HG03520 (cell line): ENCODE measurements around the gene UTP11.

Experiments used
- ATAC-seq: cut with Tn5 transposase; IDR thresholded peaks from one replicate; pipeline ENCODE4 v1.9.1; 2021; ENCODE audit warnings: mild to moderate bottlenecking, moderate library complexity; ENCODE audit not compliant: unreplicated experiment

Gene UTP11

GRCh38 chr1:38003261-38004250 is 9.0 kb upstream of the UTP11 start:
- ATAC-seq = no peak

GRCh38 chr1:38004284-38005108 is 8.0 kb upstream of the UTP11 start:
- ATAC-seq = no peak

- ATAC-seq = peak; percentile 37
These were observed 7.1 kb upstream of the UTP11 start, which contains the start of gene FHL3 for GRCh38 chr1:38005195-38006007. TSS of gene FHL3 (minus strand) at chr1:38005514. CDS start at chr1:37999412, 6,102 bp downstream.

- no peak for ATAC-seq
These were observed 6.3 kb upstream of the UTP11 start for GRCh38 chr1:38006008-38006828.

GRCh38 chr1:38009088-38009840 is 3.3 kb upstream of the UTP11 start:
- no peak for ATAC-seq

GRCh38 chr1:38009841-38010180 is 2.7 kb upstream of the UTP11 start:
- no peak for ATAC-seq

GRCh38 chr1:38013227-38013622 is 691 bp downstream of the UTP11 start:
- ATAC-seq = no peak

GRCh38 chr1:38014171-38014570 is 1.6 kb downstream of the UTP11 start:
- no peak for ATAC-seq

- ATAC-seq = no peak
These were observed 2.3 kb downstream of the UTP11 start for GRCh38 chr1:38014724-38015424.

- ATAC-seq = no peak
These were observed 3.6 kb downstream of the UTP11 start for GRCh38 chr1:38015978-38016725.

GRCh38 chr1:38018864-38019343 is 6.4 kb downstream of the UTP11 start:
- ATAC-seq = no peak

- ATAC-seq = no peak
These were observed 7.9 kb downstream of the UTP11 start for GRCh38 chr1:38020396-38020795.

- no peak for ATAC-seq
These were observed 9.4 kb downstream of the UTP11 start for GRCh38 chr1:38021969-38022368.

- no peak for ATAC-seq
These were observed 10.3 kb downstream of the UTP11 start for GRCh38 chr1:38022810-38023209.

GRCh38 chr1:38025233-38025632 is 12.7 kb downstream of the UTP11 start:
- ATAC-seq = no peak

- no peak for ATAC-seq
These were observed 13.1 kb downstream of the UTP11 start for GRCh38 chr1:38025664-38026063.

GRCh38 chr1:38026592-38027200 is 14.2 kb downstream of the UTP11 start:
- no peak for ATAC-seq
